ENCODE results near the gene RPS6KA5.

DNA sequence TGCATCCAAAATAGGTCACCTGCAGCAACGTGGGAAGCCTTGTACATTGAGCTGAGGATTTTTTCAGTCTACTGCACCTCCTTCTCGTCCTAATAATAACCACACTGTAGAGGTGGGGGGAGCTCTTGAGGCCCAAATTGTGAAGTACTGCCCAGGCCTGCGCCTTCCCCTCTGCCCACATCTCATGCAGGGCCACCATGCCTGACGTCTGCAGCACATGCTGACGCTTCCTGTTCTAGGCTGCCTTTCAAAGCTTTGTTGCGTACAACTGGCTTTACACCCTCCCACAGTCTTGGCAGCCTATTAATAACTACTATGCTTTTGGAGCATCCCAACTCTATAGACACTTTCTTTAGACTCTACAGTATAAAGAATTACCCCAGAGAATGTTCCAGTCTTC is 217.7 kb downstream of the RPS6KA5 start:
- TF ChIP-seq, protein P1, sequence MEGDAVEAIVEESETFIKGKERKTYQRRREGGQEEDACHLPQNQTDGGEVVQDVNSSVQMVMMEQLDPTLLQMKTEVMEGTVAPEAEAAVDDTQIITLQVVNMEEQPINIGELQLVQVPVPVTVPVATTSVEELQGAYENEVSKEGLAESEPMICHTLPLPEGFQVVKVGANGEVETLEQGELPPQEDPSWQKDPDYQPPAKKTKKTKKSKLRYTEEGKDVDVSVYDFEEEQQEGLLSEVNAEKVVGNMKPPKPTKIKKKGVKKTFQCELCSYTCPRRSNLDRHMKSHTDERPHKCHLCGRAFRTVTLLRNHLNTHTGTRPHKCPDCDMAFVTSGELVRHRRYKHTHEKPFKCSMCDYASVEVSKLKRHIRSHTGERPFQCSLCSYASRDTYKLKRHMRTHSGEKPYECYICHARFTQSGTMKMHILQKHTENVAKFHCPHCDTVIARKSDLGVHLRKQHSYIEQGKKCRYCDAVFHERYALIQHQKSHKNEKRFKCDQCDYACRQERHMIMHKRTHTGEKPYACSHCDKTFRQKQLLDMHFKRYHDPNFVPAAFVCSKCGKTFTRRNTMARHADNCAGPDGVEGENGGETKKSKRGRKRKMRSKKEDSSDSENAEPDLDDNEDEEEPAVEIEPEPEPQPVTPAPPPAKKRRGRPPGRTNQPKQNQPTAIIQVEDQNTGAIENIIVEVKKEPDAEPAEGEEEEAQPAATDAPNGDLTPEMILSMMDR (IDR thresholded peaks at IDR 0.05; ENCODE audit: borderline replicate concordance, extremely low read depth, low read length, poor library complexity, severe bottlenecking): no peak
- no peak for TF ChIP-seq EZH2 (IDR thresholded peaks at IDR 0.05; ENCODE audit: borderline replicate concordance, low read depth, low read length, severe bottlenecking)
